WTC11 (cell line): ENCODE data around the gene FOXP1. TPM values are rescaled to one million over a fixed set of nuclear protein-coding genes. Genes with fewer than 3 reads are reported as not detected.
A peak's percentile ranks its signal among the peaks of the same experiment; 100 is the strongest.

Experiments
- ATAC-seq: fragments of 200-7000 bp; cut with Tn5 transposase; 2 replicates; pipeline ENCODE4 v1.10.0; 2021; ENCODE audit warnings: mild to moderate bottlenecking, moderate library complexity
- CTCF ChIA-PET: fragments of 300-600 bp; sonication (Branson Sonifier 250); formaldehyde crosslinking; loops from one replicate; lab custom pipeline; 2021; ENCODE audit warnings: antibody characterized with exemption; lab: Charles Lee
- POLR2A ChIA-PET: fragments of 350-600 bp; sonication (Branson Sonifier 250); formaldehyde crosslinking; loops from one replicate; lab custom pipeline; 2021; ENCODE audit warnings: antibody characterized with exemption; lab: Charles Lee
- DNase-seq: peaks from one replicate; pipeline ENCODE4 v3.0.0; 2021; ENCODE audit warnings: low spot score
- H3K27ac Mint-ChIP-seq: 2 replicates; pipeline ENCODE4 v1.8.0; 2021; ENCODE audit warnings: mixed read lengths
- H3K27me3 Mint-ChIP-seq: 2 replicates; pipeline ENCODE4 v1.8.0; 2021; ENCODE audit warnings: low read depth, mild to moderate bottlenecking, moderate library complexity, mixed read lengths
- H3K36me3 Mint-ChIP-seq: 2 replicates; pipeline ENCODE4 v1.8.0; 2021; ENCODE audit warnings: mixed read lengths
- H3K4me1 Mint-ChIP-seq: 2 replicates; pipeline ENCODE4 v1.8.0; 2022; ENCODE audit warnings: mixed read lengths
- H3K4me3 Mint-ChIP-seq: 2 replicates; pipeline ENCODE4 v1.8.0; 2021; ENCODE audit warnings: mild to moderate bottlenecking, moderate library complexity, mixed read lengths
- H3K9me3 Mint-ChIP-seq: 2 replicates; pipeline ENCODE4 v1.8.0; 2021; ENCODE audit warnings: mixed read lengths
- ELF4 ChIP-seq: sonication (generic); formaldehyde crosslinking; IDR thresholded peaks from 2 replicates; pipeline ENCODE4 v1.8.1; 2022; ENCODE audit warnings: low read depth, mild to moderate bottlenecking, moderate library complexity, missing genetic modification reagents
- ESRRA ChIP-seq: sonication (generic); formaldehyde crosslinking; IDR thresholded peaks from 2 replicates; pipeline ENCODE4 v1.8.1; 2022; ENCODE audit warnings: mild to moderate bottlenecking, missing genetic modification reagents, borderline replicate concordance
- FOXJ3 ChIP-seq: sonication (generic); formaldehyde crosslinking; IDR thresholded peaks from 2 replicates; pipeline ENCODE4 v1.9.0; 2021; ENCODE audit warnings: missing genetic modification reagents, mild to moderate bottlenecking, borderline replicate concordance
- NR2C2 ChIP-seq: sonication (generic); formaldehyde crosslinking; IDR thresholded peaks from 2 replicates; pipeline ENCODE4 v1.8.0; 2022; ENCODE audit warnings: mild to moderate bottlenecking, missing genetic modification reagents
- TP53 ChIP-seq: sonication (generic); formaldehyde crosslinking; IDR thresholded peaks from 2 replicates; pipeline ENCODE4 v1.8.1; 2023; ENCODE audit warnings: mild to moderate bottlenecking, missing genetic modification reagents
- ZNF396 ChIP-seq: fragments of 250-450 bp; sonication (Bioruptor Pico); IDR thresholded peaks from 2 replicates; pipeline ENCODE4 v1.8.0; 2021; ENCODE audit warnings: mild to moderate bottlenecking, moderate library complexity, borderline replicate concordance
- total RNA-seq: library from RNA; stranded (reverse); gene quantifications from 3 replicates; pipeline ENCODE4 v1.2.3, GENCODE V29; 2021
- TF ChIP-seq, protein P1 (sequence below): sonication (generic); formaldehyde crosslinking; IDR thresholded peaks from 2 replicates; pipeline ENCODE4 v1.8.0; 2023; ENCODE audit warnings: missing genetic modification reagents
- TF ChIP-seq, protein P2 (sequence below): fragments of 250-450 bp; sonication (Bioruptor Pico); IDR thresholded peaks from 2 replicates; pipeline ENCODE4 v1.9.0; 2021; ENCODE audit warnings: moderate library complexity, mild to moderate bottlenecking, inconsistent platforms, borderline replicate concordance
- TF ChIP-seq, protein P3 (sequence below): sonication (generic); formaldehyde crosslinking; IDR thresholded peaks from 2 replicates; pipeline ENCODE4 v1.8.0; 2023; ENCODE audit warnings: missing genetic modification reagents, mild to moderate bottlenecking, borderline replicate concordance
- TF ChIP-seq, protein P4 (sequence below): sonication (generic); formaldehyde crosslinking; IDR thresholded peaks from 2 replicates; pipeline ENCODE4 v1.8.0; 2022; ENCODE audit warnings: missing genetic modification reagents
- TF ChIP-seq, protein P5 (sequence below): sonication (generic); formaldehyde crosslinking; IDR thresholded peaks from 2 replicates; pipeline ENCODE4 v1.8.0; 2022; ENCODE audit warnings: mild to moderate bottlenecking, missing genetic modification reagents
- TF ChIP-seq, protein P6 (sequence below): fragments of 250-450 bp; sonication (Bioruptor Pico); IDR thresholded peaks from 2 replicates; pipeline ENCODE4 v1.8.0; 2021; ENCODE audit warnings: mild to moderate bottlenecking

FOXP1 gene
- total RNA-seq, 1 experiment from 2014 or later = 25.8 TPM

DNA sequence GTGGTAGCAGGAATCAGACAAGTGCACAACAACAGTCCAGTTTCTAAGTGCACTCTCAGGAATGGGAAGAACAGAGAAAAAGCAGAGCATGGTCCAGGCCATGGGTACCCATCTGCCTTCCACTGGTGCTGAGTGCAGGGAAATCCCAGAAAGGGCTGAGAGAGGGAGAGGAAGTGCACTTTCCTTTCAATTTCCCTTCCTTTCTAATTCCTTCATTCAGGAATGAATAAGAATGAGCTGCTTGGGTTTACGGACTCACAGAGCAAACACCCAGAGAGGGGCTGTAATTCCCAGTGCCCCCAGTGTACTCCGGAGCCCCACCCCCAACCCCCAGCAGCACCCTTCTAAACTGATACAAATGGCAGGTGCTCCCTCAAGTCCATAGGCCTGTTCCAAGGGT, 300.6 kb downstream of the FOXP1 start:
- Mint-ChIP-seq H3K4me3 (no peak overlapping the region), H3K36me3 (no peaks in the 10 kb centered on the region), H3K9me3 (no peaks in the 10 kb centered on the region), H3K4me1 (peaks cover 21% of the 10 kb centered on the region), H3K27me3 (no peaks in the 10 kb centered on the region), H3K27ac (no peak overlapping the region)
- ATAC-seq (peak; percentile 84), DNase-seq (no peak)
- ChIA-PET CTCF (no interaction called here), POLR2A (interaction anchor here (1.0 kb wide), 1 partner anchor 199 kb away, joined by 3 read pairs; no protein-coding TSS in a partner anchor)
- TF ChIP-seq ESRRA (CRISPR knock-in tag) (no peak), ZNF396 (CRISPR knock-in tag) (no peak), NR2C2 (CRISPR knock-in tag) (no peak), TP53 (CRISPR knock-in tag) (no peak), FOXJ3 (no peak), ELF4 (CRISPR knock-in tag) (no peak)
- TF ChIP-seq, protein P1, sequence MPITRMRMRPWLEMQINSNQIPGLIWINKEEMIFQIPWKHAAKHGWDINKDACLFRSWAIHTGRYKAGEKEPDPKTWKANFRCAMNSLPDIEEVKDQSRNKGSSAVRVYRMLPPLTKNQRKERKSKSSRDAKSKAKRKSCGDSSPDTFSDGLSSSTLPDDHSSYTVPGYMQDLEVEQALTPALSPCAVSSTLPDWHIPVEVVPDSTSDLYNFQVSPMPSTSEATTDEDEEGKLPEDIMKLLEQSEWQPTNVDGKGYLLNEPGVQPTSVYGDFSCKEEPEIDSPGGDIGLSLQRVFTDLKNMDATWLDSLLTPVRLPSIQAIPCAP (CRISPR knock-in tag) = no peak
- TF ChIP-seq, protein P2, sequence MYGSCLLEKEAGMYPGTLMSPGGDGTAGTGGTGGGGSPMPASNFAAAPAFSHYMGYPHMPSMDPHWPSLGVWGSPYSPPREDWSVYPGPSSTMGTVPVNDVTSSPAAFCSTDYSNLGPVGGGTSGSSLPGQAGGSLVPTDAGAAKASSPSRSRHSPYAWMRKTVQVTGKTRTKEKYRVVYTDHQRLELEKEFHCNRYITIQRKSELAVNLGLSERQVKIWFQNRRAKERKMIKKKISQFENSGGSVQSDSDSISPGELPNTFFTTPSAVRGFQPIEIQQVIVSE = no peak
- TF ChIP-seq, protein P3, sequence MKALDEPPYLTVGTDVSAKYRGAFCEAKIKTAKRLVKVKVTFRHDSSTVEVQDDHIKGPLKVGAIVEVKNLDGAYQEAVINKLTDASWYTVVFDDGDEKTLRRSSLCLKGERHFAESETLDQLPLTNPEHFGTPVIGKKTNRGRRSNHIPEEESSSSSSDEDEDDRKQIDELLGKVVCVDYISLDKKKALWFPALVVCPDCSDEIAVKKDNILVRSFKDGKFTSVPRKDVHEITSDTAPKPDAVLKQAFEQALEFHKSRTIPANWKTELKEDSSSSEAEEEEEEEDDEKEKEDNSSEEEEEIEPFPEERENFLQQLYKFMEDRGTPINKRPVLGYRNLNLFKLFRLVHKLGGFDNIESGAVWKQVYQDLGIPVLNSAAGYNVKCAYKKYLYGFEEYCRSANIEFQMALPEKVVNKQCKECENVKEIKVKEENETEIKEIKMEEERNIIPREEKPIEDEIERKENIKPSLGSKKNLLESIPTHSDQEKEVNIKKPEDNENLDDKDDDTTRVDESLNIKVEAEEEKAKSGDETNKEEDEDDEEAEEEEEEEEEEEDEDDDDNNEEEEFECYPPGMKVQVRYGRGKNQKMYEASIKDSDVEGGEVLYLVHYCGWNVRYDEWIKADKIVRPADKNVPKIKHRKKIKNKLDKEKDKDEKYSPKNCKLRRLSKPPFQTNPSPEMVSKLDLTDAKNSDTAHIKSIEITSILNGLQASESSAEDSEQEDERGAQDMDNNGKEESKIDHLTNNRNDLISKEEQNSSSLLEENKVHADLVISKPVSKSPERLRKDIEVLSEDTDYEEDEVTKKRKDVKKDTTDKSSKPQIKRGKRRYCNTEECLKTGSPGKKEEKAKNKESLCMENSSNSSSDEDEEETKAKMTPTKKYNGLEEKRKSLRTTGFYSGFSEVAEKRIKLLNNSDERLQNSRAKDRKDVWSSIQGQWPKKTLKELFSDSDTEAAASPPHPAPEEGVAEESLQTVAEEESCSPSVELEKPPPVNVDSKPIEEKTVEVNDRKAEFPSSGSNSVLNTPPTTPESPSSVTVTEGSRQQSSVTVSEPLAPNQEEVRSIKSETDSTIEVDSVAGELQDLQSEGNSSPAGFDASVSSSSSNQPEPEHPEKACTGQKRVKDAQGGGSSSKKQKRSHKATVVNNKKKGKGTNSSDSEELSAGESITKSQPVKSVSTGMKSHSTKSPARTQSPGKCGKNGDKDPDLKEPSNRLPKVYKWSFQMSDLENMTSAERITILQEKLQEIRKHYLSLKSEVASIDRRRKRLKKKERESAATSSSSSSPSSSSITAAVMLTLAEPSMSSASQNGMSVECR (CRISPR knock-in tag) = no peak
- TF ChIP-seq, protein P4, sequence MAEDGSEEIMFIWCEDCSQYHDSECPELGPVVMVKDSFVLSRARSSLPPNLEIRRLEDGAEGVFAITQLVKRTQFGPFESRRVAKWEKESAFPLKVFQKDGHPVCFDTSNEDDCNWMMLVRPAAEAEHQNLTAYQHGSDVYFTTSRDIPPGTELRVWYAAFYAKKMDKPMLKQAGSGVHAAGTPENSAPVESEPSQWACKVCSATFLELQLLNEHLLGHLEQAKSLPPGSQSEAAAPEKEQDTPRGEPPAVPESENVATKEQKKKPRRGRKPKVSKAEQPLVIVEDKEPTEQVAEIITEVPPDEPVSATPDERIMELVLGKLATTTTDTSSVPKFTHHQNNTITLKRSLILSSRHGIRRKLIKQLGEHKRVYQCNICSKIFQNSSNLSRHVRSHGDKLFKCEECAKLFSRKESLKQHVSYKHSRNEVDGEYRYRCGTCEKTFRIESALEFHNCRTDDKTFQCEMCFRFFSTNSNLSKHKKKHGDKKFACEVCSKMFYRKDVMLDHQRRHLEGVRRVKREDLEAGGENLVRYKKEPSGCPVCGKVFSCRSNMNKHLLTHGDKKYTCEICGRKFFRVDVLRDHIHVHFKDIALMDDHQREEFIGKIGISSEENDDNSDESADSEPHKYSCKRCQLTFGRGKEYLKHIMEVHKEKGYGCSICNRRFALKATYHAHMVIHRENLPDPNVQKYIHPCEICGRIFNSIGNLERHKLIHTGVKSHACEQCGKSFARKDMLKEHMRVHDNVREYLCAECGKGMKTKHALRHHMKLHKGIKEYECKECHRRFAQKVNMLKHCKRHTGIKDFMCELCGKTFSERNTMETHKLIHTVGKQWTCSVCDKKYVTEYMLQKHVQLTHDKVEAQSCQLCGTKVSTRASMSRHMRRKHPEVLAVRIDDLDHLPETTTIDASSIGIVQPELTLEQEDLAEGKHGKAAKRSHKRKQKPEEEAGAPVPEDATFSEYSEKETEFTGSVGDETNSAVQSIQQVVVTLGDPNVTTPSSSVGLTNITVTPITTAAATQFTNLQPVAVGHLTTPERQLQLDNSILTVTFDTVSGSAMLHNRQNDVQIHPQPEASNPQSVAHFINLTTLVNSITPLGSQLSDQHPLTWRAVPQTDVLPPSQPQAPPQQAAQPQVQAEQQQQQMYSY (CRISPR knock-in tag) = no peak

DNA sequence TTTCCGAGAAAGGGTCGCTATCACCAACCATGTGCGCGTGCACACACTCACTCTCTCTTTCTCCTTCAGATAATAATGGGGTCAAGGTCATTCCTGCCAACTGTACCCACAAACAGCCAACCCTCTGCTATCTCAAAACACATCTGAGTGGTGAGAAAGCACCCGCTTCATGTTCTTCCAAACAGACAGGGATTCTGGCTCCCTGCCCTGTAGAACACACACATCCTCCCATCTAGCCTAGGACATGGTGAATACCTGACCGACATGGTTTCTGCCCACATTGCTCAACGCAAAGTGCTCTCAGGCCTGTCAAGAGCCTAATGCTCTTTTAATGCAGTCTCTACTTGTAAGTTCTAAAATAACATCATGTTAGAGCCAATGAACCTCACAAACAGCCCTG, 302.2 kb downstream of the FOXP1 start:
- H3K27me3 Mint-ChIP-seq = no peaks in the 10 kb centered on the region
- ATAC-seq = no peak
- TF ChIP-seq, protein P5, sequence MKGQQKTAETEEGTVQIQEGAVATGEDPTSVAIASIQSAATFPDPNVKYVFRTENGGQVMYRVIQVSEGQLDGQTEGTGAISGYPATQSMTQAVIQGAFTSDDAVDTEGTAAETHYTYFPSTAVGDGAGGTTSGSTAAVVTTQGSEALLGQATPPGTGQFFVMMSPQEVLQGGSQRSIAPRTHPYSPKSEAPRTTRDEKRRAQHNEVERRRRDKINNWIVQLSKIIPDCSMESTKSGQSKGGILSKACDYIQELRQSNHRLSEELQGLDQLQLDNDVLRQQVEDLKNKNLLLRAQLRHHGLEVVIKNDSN (CRISPR knock-in tag) = no peak
- TF ChIP-seq, protein P6, sequence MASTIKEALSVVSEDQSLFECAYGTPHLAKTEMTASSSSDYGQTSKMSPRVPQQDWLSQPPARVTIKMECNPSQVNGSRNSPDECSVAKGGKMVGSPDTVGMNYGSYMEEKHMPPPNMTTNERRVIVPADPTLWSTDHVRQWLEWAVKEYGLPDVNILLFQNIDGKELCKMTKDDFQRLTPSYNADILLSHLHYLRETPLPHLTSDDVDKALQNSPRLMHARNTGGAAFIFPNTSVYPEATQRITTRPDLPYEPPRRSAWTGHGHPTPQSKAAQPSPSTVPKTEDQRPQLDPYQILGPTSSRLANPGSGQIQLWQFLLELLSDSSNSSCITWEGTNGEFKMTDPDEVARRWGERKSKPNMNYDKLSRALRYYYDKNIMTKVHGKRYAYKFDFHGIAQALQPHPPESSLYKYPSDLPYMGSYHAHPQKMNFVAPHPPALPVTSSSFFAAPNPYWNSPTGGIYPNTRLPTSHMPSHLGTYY (CRISPR knock-in tag) = no peak
- no peak for DNase-seq
- CTCF ChIA-PET = no interaction called here
- H3K4me3 Mint-ChIP-seq = no peak overlapping the region
- H3K9me3 Mint-ChIP-seq = no peaks in the 10 kb centered on the region
- H3K4me1 Mint-ChIP-seq = peaks cover 21% of the 10 kb centered on the region
- no peak overlapping the region for H3K27ac Mint-ChIP-seq
- no peaks in the 10 kb centered on the region for H3K36me3 Mint-ChIP-seq
- POLR2A ChIA-PET = no interaction called here
